HG03103 (cell line): Measurements from ENCODE around the gene GRIK3.

Experiments
- ATAC-seq: cut with Tn5 transposase; IDR thresholded peaks from one replicate; pipeline ENCODE4 v1.9.1; 2021; ENCODE audit warnings: low read depth; ENCODE audit not compliant: unreplicated experiment

The GRIK3 gene

DNA sequence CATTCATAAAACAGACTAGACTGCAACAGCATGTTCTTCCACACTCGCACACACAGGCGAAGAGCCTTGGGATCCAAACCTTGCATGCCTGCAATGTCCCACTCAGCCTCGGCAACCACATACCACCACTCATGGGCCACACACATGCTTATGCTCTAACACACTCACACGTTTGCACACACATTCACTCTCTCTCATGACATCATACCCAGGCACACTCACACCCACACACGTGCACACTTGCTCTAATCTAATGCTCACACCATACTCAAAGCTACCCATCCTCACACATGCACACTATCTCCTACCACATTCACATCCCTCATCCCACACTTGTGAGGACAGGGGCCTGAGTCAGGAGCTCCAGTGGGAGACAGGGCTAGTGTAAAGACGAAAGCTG lies 50.3 kb downstream of the GRIK3 start:
- no peak for ATAC-seq

- ATAC-seq: no peak
Observed at GRCh38 chr1:36982709-36983108, 51.6 kb downstream of the GRIK3 start.

GRCh38 chr1:36981771-36982622 lies 52.3 kb downstream of the GRIK3 start:
- no peak for ATAC-seq

- ATAC-seq: no peak
Observed at GRCh38 chr1:36981126-36981525, 53.2 kb downstream of the GRIK3 start.

- no peak for ATAC-seq
Observed at GRCh38 chr1:36977731-36978406, 56.4 kb downstream of the GRIK3 start.

GRCh38 chr1:36975642-36976041 lies 58.7 kb downstream of the GRIK3 start:
- no peak for ATAC-seq

DNA sequence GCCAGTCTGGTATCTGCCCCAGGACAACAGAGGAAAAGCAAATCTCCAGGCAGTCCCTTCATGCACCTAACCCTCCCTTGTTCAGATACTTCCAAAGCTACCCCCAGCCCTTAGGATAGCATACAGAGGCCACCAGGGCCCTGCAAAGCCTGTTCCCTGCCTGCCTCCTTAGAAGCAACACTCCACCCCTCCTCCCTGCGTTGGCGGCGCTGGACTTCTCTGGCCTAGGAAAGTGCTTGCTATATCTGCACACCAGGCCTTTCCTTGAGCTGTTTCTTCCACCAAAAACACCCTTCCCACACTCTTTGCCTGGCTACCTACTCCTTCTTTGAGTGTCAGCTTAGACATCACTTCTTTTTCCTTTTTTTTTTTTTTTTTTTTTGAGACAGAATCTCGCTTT lies 61.3 kb downstream of the GRIK3 start:
- no peak for ATAC-seq

- ATAC-seq: no peak
Observed at GRCh38 chr1:36971852-36972618, 62.3 kb downstream of the GRIK3 start.

DNA sequence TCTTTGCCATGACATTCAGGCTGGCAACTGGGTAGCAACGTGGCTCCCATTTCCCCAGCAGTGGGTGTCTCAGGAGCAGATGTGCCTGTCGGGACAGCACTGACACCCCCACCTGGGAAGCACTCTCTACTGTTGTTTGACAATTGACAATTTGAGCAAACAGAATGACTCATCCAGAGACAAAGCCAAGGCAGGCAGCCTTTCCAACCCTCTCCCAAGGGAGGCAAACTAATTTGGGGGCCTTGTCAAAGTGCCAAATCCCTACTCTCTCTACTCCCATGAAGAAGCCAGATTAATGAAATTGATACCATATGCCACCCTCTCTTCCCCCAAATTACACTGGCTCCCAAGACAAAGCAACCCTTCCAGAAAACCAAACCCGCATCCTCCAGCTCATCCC lies 65.6 kb downstream of the GRIK3 start:
- ATAC-seq: no peak

- ATAC-seq: no peak
Observed at GRCh38 chr1:36966242-36966641, 68.1 kb downstream of the GRIK3 start.

GRCh38 chr1:36965275-36966159 lies 68.8 kb downstream of the GRIK3 start:
- ATAC-seq: no peak

DNA sequence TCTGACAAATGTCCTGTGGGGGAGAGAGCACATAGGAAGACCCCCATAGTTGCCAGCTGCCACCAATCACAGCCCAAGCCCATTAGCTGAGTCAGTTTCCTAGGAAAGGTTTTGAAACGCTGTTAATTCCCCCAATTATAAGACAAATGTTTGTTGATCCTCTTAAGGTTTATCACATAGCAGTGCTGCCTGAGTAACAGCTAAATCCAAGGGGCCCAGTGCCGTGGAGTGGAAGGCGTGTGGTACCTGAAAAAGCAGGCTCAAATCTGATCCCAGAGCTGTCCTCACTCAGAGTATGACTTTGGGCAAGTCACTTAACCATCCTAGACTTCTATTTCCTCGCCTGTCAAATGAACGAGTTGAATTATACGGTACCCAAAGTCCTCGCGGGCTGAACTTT lies 69.5 kb downstream of the GRIK3 start:
- no peak for ATAC-seq

DNA sequence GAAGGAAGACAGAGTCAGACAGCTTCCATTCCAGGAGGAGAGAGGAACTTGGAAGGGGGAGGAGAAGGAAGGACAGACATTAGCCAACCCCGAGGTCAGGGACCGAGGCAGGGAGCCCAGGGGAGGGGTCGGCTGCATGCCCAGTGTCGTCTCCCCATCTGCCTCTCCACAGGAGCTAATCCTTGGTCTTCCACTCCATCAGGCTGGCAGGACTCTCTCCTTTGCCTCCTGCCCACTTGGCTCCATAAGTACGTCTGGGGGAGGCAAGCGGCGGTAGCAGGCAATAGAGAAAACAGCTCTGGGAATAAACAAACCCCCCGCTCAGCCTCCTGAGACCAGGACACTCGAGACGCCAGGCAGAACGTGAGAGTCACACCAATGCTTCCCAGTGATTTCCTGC lies 71.3 kb downstream of the GRIK3 start:
- ATAC-seq: no peak

- no peak for ATAC-seq
Observed at GRCh38 chr1:36961062-36961615, 73.2 kb downstream of the GRIK3 start.

DNA sequence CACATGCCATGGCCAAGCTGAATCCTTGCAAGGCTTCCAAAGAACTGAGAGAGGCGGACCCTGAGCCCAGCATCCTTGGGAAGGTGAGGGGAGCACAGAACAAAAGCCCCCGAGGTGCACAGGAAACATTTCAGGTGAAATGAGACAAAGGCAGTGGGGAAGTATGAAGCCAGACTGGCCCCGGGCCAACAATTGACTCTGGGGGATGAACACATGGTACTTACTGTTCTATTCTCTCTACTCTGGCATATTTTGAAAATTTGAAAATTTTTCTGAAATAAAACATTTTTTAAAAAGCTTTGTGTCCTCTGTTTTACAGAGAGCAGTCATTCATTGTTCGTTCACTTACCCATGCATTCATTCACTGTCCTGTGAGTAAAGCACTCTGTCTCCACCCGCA lies 77.7 kb downstream of the GRIK3 start:
- ATAC-seq: no peak

- no peak for ATAC-seq
Observed at GRCh38 chr1:36955016-36955415, 79.3 kb downstream of the GRIK3 start.

GRCh38 chr1:36953061-36953460 lies 81.3 kb downstream of the GRIK3 start:
- ATAC-seq: no peak

DNA sequence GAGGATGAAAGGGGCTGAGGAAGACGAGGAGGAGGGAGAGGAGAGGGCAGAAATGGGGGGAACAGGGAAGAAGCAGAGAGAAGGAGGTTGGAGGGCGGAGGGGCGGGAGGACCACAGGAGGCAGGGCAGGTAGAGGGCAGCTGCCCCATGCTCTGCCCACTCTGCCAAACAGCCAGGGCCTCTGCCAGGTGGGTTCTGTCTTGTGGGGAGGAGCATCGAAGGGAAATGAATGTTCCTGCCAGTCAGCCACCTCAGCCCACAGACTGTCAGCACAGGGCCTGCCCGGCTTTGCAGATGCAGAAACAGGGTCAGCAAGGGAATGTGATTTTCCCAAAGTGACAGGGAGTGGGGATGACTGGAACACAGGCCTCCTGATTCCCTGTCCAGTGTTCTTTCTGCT lies 82.6 kb downstream of the GRIK3 start:
- no peak for ATAC-seq

DNA sequence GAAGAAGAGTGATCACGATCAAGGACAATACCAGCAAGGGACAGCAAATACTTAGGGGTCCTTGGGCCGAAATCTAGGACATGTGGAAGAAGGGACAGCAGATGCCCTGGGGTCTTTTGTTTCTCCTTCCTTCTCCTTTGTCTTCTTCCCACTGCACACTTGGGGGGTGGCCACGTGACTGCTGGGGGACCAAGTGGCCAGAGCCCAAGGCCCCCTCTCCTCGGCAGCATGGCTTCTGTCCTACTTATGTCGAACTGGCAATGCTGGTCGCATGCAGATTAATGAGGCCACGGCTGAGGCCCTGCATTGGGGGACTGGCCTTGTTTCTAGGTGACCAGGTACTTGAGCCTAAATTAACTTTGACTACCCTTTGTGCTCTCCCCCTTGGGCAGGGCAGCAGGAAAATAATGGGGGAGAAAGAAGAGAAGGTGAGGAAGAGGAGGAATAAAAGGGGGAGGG lies 83.0 kb downstream of the GRIK3 start:
- no peak for ATAC-seq
